22Rv1 (cell line): ENCODE data around the gene GPR17.

ENCODE experiments used
- H3K27ac ChIP-seq: fragments of 450-650 bp; 2 replicates; pipeline ENCODE4 v1.5.1; 2017
- ZFX ChIP-seq: fragments of 450-650 bp; IDR thresholded peaks from 2 replicates; pipeline ENCODE4 v1.6.1; 2017; ENCODE audit warnings: antibody characterized with exemption, borderline replicate concordance
- TF ChIP-seq, protein P1 (sequence below): fragments of 450-650 bp; IDR thresholded peaks from 2 replicates; pipeline ENCODE4 v1.5.1; 2017; ENCODE audit warnings: mild to moderate bottlenecking

Gene GPR17

DNA sequence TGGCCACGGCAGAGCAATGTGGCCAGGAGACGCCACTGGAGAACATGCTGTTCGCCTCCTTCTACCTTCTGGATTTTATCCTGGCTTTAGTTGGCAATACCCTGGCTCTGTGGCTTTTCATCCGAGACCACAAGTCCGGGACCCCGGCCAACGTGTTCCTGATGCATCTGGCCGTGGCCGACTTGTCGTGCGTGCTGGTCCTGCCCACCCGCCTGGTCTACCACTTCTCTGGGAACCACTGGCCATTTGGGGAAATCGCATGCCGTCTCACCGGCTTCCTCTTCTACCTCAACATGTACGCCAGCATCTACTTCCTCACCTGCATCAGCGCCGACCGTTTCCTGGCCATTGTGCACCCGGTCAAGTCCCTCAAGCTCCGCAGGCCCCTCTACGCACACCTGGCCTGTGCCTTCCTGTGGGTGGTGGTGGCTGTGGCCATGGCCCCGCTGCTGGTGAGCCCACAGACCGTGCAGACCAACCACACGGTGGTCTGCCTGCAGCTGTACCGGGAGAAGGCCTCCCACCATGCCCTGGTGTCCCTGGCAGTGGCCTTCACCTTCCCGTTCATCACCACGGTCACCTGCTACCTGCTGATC is 4.9 kb downstream of the GPR17 start:
- TF ChIP-seq ZFX = no peak
- TF ChIP-seq, protein P1, sequence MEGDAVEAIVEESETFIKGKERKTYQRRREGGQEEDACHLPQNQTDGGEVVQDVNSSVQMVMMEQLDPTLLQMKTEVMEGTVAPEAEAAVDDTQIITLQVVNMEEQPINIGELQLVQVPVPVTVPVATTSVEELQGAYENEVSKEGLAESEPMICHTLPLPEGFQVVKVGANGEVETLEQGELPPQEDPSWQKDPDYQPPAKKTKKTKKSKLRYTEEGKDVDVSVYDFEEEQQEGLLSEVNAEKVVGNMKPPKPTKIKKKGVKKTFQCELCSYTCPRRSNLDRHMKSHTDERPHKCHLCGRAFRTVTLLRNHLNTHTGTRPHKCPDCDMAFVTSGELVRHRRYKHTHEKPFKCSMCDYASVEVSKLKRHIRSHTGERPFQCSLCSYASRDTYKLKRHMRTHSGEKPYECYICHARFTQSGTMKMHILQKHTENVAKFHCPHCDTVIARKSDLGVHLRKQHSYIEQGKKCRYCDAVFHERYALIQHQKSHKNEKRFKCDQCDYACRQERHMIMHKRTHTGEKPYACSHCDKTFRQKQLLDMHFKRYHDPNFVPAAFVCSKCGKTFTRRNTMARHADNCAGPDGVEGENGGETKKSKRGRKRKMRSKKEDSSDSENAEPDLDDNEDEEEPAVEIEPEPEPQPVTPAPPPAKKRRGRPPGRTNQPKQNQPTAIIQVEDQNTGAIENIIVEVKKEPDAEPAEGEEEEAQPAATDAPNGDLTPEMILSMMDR = no peak
- no peak overlapping the region for H3K27ac ChIP-seq

DNA sequence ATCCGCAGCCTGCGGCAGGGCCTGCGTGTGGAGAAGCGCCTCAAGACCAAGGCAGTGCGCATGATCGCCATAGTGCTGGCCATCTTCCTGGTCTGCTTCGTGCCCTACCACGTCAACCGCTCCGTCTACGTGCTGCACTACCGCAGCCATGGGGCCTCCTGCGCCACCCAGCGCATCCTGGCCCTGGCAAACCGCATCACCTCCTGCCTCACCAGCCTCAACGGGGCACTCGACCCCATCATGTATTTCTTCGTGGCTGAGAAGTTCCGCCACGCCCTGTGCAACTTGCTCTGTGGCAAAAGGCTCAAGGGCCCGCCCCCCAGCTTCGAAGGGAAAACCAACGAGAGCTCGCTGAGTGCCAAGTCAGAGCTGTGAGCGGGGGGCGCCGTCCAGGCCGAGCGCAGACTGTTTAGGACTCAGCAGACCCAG is 5.4 kb downstream of the GPR17 start:
- TF ChIP-seq ZFX = no peak
- TF ChIP-seq, protein P1 = no peak
- no peak overlapping the region for H3K27ac ChIP-seq

DNA sequence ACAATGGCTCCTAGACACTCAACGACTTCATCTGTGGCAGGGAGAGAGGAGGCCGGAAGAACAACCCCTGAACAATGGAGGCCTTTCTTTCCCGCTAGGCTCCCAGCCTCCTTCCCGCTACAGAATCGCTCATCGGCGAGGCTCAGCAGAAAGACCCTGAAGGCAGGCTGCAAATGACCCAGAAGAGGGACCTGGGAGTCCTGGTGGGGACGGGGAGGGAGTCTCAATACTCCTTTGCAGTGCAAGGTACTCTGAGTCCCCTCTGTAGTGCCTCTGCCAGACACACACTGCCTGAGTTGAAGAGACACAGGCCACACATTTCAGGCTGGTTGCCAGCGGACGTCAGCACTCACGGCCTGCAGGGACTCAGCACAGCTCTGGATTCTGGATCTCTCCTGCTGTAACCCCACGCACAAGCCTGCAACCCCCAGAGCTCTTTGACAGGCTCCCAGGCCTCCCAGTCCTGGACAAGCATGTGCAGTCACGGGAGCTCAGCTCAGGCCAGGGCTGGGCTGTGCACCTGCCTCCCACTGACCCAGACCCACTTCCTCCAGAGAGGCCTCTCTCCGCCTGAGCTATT is 6.1 kb downstream of the GPR17 start:
- H3K27ac ChIP-seq = no peak overlapping the region

DNA sequence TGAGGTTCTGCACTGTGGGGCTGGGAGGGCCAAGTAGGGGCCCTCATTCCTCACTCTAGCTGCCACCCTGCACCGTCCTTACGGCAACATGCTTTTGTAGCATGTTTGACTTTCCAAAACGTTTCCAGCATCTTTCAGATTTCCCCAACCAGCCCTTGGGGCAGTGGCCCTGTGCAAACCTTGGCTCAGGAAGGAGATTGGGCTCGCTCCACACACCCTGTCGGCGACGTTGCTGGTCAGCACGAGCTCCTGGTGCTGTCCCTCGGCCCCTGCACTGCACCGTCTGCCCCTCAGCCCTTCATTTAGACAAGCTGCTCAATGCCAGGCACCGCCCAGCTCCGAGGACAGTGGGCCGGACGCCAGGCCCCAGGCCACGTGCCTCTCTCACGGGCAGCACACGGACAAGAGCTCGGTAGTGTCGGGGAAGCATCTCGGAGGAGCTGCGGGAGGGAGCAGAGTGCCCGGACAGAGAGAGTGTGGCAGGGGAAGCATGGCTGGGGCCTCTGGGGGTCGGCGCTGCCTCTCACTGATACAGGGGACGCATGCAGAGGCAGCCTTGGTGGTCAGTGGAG is 6.9 kb downstream of the GPR17 start:
- TF ChIP-seq, protein P1 = no peak
- TF ChIP-seq ZFX = no peak
- H3K27ac ChIP-seq = no peak overlapping the region

More for the DNA sequence above, 6.1 kb downstream of the GPR17 start:
- no peak for TF ChIP-seq ZFX
- TF ChIP-seq, protein P1 = no peak

DNA sequence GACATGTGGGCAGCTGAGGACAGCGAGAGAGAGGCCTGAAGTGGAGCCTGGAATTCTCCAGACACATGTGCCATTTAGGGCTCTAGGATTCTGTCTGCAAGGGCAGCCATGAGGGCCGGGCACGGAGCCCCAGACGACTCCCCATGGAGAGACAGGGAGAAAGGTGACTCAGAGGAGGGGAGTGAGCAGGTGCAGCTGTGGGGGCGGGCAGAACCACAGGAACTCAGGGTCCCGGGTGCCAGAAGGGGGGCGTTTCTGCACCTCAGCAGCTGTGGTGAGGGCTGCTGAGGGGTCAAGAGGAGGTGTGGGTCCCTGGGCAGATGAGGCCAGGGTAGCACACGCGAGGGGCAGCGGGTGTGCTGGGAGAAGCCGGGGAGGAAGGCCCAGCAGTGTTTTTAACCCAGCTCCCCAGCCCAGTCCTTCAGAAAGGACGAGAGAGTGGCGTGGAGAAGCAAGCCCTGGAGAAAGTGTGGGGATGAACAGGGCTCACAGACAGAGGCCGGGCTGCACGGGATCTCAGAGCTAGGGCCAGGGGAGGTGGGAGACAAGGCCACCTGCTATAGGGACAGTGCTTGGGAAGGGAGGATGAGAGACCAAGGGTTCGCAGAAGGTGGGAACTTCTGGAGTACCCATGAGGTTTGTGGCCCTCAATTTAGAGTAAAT is 7.6 kb downstream of the GPR17 start:
- no peak overlapping the region for H3K27ac ChIP-seq
- TF ChIP-seq, protein P1 = no peak
- no peak for TF ChIP-seq ZFX

DNA sequence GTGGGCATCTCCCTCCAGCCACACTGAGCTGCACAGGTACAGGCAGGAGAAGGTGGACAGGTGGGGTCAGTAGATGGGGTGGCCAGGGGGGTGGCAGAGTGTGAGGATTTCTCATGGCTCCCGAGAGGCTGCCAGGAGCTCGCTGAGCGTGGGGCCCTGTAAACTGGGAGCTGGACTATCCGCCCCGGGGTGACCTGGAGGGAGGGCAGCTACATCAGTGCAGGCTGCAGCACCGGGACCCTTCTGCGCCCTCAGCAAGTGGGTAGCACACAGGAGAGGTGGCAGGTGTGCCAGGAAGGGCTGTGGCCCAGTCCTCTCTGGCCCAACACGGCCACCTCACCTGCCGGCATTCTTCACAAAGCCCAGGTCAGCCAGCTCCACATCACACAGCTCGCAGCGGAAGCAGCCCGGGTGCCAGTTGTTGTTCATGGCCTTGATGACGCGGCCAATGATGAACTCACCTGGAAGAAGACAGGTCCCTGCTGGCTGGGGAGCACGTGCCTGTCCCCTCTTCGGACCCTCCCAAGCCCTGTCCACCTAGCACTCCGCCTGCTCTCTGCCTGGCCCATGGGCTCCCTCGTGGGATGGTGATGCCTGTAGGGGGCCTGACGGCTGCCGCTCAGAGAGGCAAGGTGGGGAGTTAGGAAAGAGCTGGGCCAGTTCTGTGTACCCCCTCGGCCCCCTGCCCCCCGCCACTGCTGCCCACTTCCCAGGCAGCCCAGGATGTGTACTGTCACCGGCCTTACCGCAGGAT is 8.3 kb downstream of the GPR17 start:
- H3K27ac ChIP-seq = no peak overlapping the region
- TF ChIP-seq, protein P1 = no peak
- TF ChIP-seq ZFX = no peak

DNA sequence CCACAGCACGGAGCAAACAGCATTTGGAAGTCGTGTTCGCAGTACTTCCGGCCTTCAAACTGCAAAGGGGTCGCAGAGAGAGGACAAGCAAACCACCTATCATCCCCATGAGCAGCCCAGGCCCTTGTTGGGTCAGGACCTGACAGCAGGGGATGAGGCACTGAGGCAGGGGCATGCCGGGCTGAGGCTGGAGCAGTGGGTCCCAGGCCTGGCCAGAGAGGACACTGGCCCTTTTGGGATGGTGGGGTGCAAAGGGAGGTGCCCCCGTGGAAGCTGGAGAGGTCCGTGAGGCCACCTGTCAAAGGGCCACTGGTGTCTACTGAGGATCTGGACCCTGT is 8.9 kb downstream of the GPR17 start:
- H3K27ac ChIP-seq = no peak overlapping the region
- TF ChIP-seq, protein P1 = no peak
- TF ChIP-seq ZFX = no peak
